ENCODE results near the gene KCNJ2. TPM values are rescaled to one million over a fixed set of nuclear protein-coding genes. Genes with fewer than 3 reads are reported as not detected.

The KCNJ2 gene
- total and polyA plus RNA-seq, 2 donors (not counting 1 experiment from before 2014, with no cell fraction given) = not detected

GRCh38 chr17:70206361-70207010 lies 37.2 kb downstream of the KCNJ2 start:
- Mint-ChIP-seq H3K27me3 (no peaks in the 10 kb centered on the region), H3K9me3 (ENCODE audit: insufficient read depth) (no peaks in the 10 kb centered on the region), H3K27ac (no peak overlapping the region), H3K4me1 (no peaks in the 10 kb centered on the region), H3K4me3 (no peak overlapping the region)
- DNase-seq (no peak), ATAC-seq (ENCODE audit: low read depth) (no peak)
- Histone ChIP-seq H3K4me1 (ENCODE audit: control insufficient read depth in 2 of 2, insufficient read depth in 2 of 2, low read length in 2 of 2) (no peaks in the 10 kb centered on the region), H3K79me2 (ENCODE audit: control insufficient read depth, insufficient read depth, low read length) (no peaks in the 10 kb centered on the region), H3K36me3 (replicated peaks in 1 of 2; ENCODE audit: control extremely low read depth in 1 of 2, control insufficient read depth in 1 of 2, extremely low read depth in 1 of 2, insufficient read depth in 2 of 2, low read length in 1 of 2) (no peaks in the 10 kb centered on the region), H3K9me3 (ENCODE audit: control extremely low read depth in 1 of 3, control insufficient read depth in 2 of 3, insufficient read depth in 1 of 3, low read length in 2 of 3) (no peaks in the 10 kb centered on the region), H3K27me3 (replicated peaks in 1 of 4; ENCODE audit: control extremely low read depth in 1 of 4, control insufficient read depth in 3 of 4, insufficient read depth in 4 of 4, low read length in 3 of 4) (no peaks in the 10 kb centered on the region), H3K4me2 (replicated peaks; ENCODE audit: low read depth, low read length, poor library complexity, severe bottlenecking) (no peak overlapping the region), H2AFZ (ENCODE audit: insufficient read depth, low read depth, low read length, poor library complexity, severe bottlenecking) (no peak overlapping the region), H4K20me1 (ENCODE audit: control insufficient read depth, insufficient read depth, low read length, poor library complexity, severe bottlenecking) (no peaks in the 10 kb centered on the region), H3K4me3 (ENCODE audit: control extremely low read depth in 1 of 5, extremely low read depth in 1 of 5, insufficient read depth in 1 of 5, low read depth in 2 of 5, low read length in 4 of 5) (no peak overlapping the region), H3K9ac (ENCODE audit: low read length) (no peak overlapping the region), H3K27ac (ENCODE audit: low read length in 2 of 2) (no peak overlapping the region)
- 89% methylated on average over 3 of the region's 6 CpGs for WGBS (ENCODE audit: insufficient coverage)
- ChIA-PET POLR2A (no interaction called here), CTCF (no interaction called here)
- TF ChIP-seq EZH2 (IDR thresholded peaks at IDR 0.05; ENCODE audit: borderline replicate concordance, insufficient read depth, low read depth, low read length, poor library complexity, severe bottlenecking) = no peak
- TF ChIP-seq, protein P1, sequence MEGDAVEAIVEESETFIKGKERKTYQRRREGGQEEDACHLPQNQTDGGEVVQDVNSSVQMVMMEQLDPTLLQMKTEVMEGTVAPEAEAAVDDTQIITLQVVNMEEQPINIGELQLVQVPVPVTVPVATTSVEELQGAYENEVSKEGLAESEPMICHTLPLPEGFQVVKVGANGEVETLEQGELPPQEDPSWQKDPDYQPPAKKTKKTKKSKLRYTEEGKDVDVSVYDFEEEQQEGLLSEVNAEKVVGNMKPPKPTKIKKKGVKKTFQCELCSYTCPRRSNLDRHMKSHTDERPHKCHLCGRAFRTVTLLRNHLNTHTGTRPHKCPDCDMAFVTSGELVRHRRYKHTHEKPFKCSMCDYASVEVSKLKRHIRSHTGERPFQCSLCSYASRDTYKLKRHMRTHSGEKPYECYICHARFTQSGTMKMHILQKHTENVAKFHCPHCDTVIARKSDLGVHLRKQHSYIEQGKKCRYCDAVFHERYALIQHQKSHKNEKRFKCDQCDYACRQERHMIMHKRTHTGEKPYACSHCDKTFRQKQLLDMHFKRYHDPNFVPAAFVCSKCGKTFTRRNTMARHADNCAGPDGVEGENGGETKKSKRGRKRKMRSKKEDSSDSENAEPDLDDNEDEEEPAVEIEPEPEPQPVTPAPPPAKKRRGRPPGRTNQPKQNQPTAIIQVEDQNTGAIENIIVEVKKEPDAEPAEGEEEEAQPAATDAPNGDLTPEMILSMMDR (IDR thresholded peaks at IDR 0.05) = no peak
- intact Hi-C loops (cut with micrococcal nuclease) = no loop called here

DNA sequence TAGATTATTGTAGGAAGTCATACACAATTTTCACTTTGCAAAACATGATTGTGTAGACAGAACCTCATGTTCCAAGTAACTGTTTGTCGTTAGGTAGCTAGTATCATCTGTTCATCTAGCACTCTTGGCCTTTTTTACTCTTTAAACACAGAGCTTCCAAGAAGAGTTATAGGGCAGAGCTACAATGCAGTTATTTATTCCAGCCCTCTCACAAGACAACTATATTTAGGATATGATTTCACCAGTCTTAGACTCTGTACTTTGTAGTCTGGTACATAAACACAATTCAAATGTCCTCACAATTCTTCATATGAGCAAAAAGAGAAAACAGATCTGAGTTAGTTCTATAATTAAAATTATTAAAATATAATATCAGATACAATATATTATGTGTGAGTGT lies 37.9 kb downstream of the KCNJ2 start:
- CTCF ChIA-PET = no interaction called here
- Histone ChIP-seq H3K27me3 (replicated peaks in 1 of 4; ENCODE audit: control extremely low read depth in 1 of 4, control insufficient read depth in 3 of 4, insufficient read depth in 4 of 4, low read length in 3 of 4) (no peaks in the 10 kb centered on the region), H3K4me2 (replicated peaks; ENCODE audit: low read depth, low read length, poor library complexity, severe bottlenecking) (no peak overlapping the region), H3K9ac (ENCODE audit: low read length) (no peak overlapping the region), H3K9me3 (ENCODE audit: control extremely low read depth in 1 of 3, control insufficient read depth in 2 of 3, insufficient read depth in 1 of 3, low read length in 2 of 3) (no peaks in the 10 kb centered on the region), H3K79me2 (ENCODE audit: control insufficient read depth, insufficient read depth, low read length) (no peaks in the 10 kb centered on the region), H4K20me1 (ENCODE audit: control insufficient read depth, insufficient read depth, low read length, poor library complexity, severe bottlenecking) (no peaks in the 10 kb centered on the region), H3K27ac (ENCODE audit: low read length in 2 of 2) (no peak overlapping the region), H3K4me1 (ENCODE audit: control insufficient read depth in 2 of 2, insufficient read depth in 2 of 2, low read length in 2 of 2) (no peaks in the 10 kb centered on the region), H3K4me3 (ENCODE audit: control extremely low read depth in 1 of 5, extremely low read depth in 1 of 5, insufficient read depth in 1 of 5, low read depth in 2 of 5, low read length in 4 of 5) (no peak overlapping the region), H2AFZ (ENCODE audit: insufficient read depth, low read depth, low read length, poor library complexity, severe bottlenecking) (no peak overlapping the region), H3K36me3 (replicated peaks in 1 of 2; ENCODE audit: control extremely low read depth in 1 of 2, control insufficient read depth in 1 of 2, extremely low read depth in 1 of 2, insufficient read depth in 2 of 2, low read length in 1 of 2) (no peaks in the 10 kb centered on the region)
- Mint-ChIP-seq H3K9me3 (ENCODE audit: insufficient read depth) (no peaks in the 10 kb centered on the region), H3K4me1 (no peaks in the 10 kb centered on the region), H3K27me3 (no peaks in the 10 kb centered on the region), H3K4me3 (no peak overlapping the region), H3K27ac (no peak overlapping the region)
- ATAC-seq (ENCODE audit: low read depth) = no peak
- TF ChIP-seq EZH2 (IDR thresholded peaks at IDR 0.05; ENCODE audit: borderline replicate concordance, insufficient read depth, low read depth, low read length, poor library complexity, severe bottlenecking) = no peak
- TF ChIP-seq, protein P1 (IDR thresholded peaks at IDR 0.05) = no peak
- intact Hi-C loops (cut with micrococcal nuclease) = no loop called here
- POLR2A ChIA-PET = no interaction called here
- no CpG with 5 or more reads among the region's 1 CpG for WGBS (ENCODE audit: insufficient coverage)
- no peak for DNase-seq
